Esophagus (tissue), 2 donors: Measurements from ENCODE around the gene GRAMD1B. TPM values are rescaled to one million over a fixed set of nuclear protein-coding genes. Genes with fewer than 3 reads are reported as not detected.

Source experiments
- H3K27ac ChIP-seq, 2 donors: one replicate each; pipeline ENCODE4 v1.5.1; 2013; ENCODE audit warnings: low read depth in 2 of 2, mild to moderate bottlenecking in 2 of 2, inconsistent platforms in 1 of 2, low read length in 1 of 2, moderate library complexity in 1 of 2
- H3K27me3 ChIP-seq, 2 donors: one replicate each; pipeline ENCODE4 v1.6.1; 2013; ENCODE audit warnings: low read length in 2 of 2, control low read depth in 1 of 2, mild to moderate bottlenecking in 1 of 2; ENCODE audit not compliant: insufficient read depth in 2 of 2, control insufficient read depth in 1 of 2
- H3K36me3 ChIP-seq, 2 donors: one replicate each; pipeline ENCODE4 v1.6.1; 2013; ENCODE audit warnings: low read length in 1 of 2; ENCODE audit not compliant: control insufficient read depth in 2 of 2, insufficient read depth in 2 of 2
- H3K4me1 ChIP-seq, 2 donors: one replicate each; pipeline ENCODE4 v1.6.1; 2013; ENCODE audit warnings: low read length in 1 of 2; ENCODE audit not compliant: control insufficient read depth in 2 of 2, insufficient read depth in 2 of 2
- H3K4me3 ChIP-seq, 2 donors: one replicate each; pipeline ENCODE4 v1.5.1; 2013; ENCODE audit warnings: low read length in 2 of 2, mild to moderate bottlenecking in 2 of 2, low read depth in 1 of 2, moderate library complexity in 1 of 2
- H3K9me3 ChIP-seq, 2 donors: one replicate each; pipeline ENCODE4 v1.6.1; 2013; ENCODE audit warnings: mild to moderate bottlenecking in 2 of 2, low read depth in 1 of 2, low read length in 1 of 2, moderate library complexity in 1 of 2; ENCODE audit not compliant: control insufficient read depth in 2 of 2, insufficient read depth in 1 of 2
- WGBS, 2 donors: extraction: QIAGEN DNeasy Blood & Tissue Kit; methylation state at CpG; one replicate each; pipeline ENCODE4 v1.1.7; 2013; 5-methylcytosine and 5-hydroxymethylcytosine counted together
- polyA plus RNA-seq, 2 donors: library from polyadenylated mRNA; stranded (reverse); fragments of 200-250 nt; gene quantifications; one replicate each; pipeline ENCODE4 v1.2.3, GENCODE V29; 2013
- donor health status: healthy with polysubstance abuse.
- donor health status: Bipolar disorder and iron deficiency.

GRAMD1B gene
- polyA plus RNA-seq, 2 donors, result 0.26 to 0.37 TPM

- no peaks in the 10 kb centered on the region for H3K9me3 ChIP-seq
- no peaks in the 10 kb centered on the region for H3K36me3 ChIP-seq
- no peaks in the 10 kb centered on the region for H3K27me3 ChIP-seq
- 57 to 69% methylated on average over 3 of the region's 3 CpGs for WGBS, 2 donors
- no peaks in the 10 kb centered on the region for H3K4me1 ChIP-seq
- H3K4me3 ChIP-seq, result no peak overlapping the region
- H3K27ac ChIP-seq, result no peak overlapping the region
Observed at GRCh38 chr11:123481640-123482039, 51.6 kb downstream of the GRAMD1B start.

- H3K9me3 ChIP-seq, result no peaks in the 10 kb centered on the region
- no peaks in the 10 kb centered on the region for H3K36me3 ChIP-seq
- no peaks in the 10 kb centered on the region for H3K4me1 ChIP-seq
- WGBS, 2 donors, result 89 to 91% methylated on average over 6 of the region's 6 CpGs
- no peak overlapping the region for H3K4me3 ChIP-seq
- no peak overlapping the region for H3K27ac ChIP-seq
- H3K27me3 ChIP-seq, result no peaks in the 10 kb centered on the region
Observed at GRCh38 chr11:123482218-123482617, 52.1 kb downstream of the GRAMD1B start.

- 65 to 67% methylated on average over 8 of the region's 8 CpGs for WGBS, 2 donors
- H3K27me3 ChIP-seq, result no peaks in the 10 kb centered on the region
- H3K9me3 ChIP-seq, result no peaks in the 10 kb centered on the region
- no peaks in the 10 kb centered on the region for H3K36me3 ChIP-seq
- no peaks in the 10 kb centered on the region for H3K4me1 ChIP-seq
- no peak overlapping the region for H3K27ac ChIP-seq
- no peak overlapping the region for H3K4me3 ChIP-seq
Observed at GRCh38 chr11:123483058-123483457, 53.0 kb downstream of the GRAMD1B start.

GRCh38 chr11:123483466-123483865, 53.4 kb downstream of the GRAMD1B start:
- no peaks in the 10 kb centered on the region for H3K27me3 ChIP-seq
- no peaks in the 10 kb centered on the region for H3K4me1 ChIP-seq
- 80 to 87% methylated on average over 4 of the region's 4 CpGs for WGBS, 2 donors
- no peak overlapping the region for H3K27ac ChIP-seq
- no peak overlapping the region for H3K4me3 ChIP-seq
- no peaks in the 10 kb centered on the region for H3K36me3 ChIP-seq
- H3K9me3 ChIP-seq, result no peaks in the 10 kb centered on the region

GRCh38 chr11:123484448-123484847, 54.4 kb downstream of the GRAMD1B start:
- Histone ChIP-seq H3K36me3 (no peaks in the 10 kb centered on the region), H3K27ac (no peak overlapping the region), H3K4me3 (no peak overlapping the region), H3K9me3 (no peaks in the 10 kb centered on the region), H3K4me1 (no peaks in the 10 kb centered on the region), H3K27me3 (no peaks in the 10 kb centered on the region)
- WGBS, 2 donors, result 79 to 84% methylated on average over 8 of the region's 8 CpGs

- no peak overlapping the region for H3K27ac ChIP-seq
- no peaks in the 10 kb centered on the region for H3K27me3 ChIP-seq
- no peaks in the 10 kb centered on the region for H3K36me3 ChIP-seq
- WGBS, 2 donors, result 84 to 86% methylated on average over 8 of the region's 8 CpGs
- no peaks in the 10 kb centered on the region for H3K4me1 ChIP-seq
- no peaks in the 10 kb centered on the region for H3K9me3 ChIP-seq
- H3K4me3 ChIP-seq, result no peak overlapping the region
Observed at GRCh38 chr11:123487157-123487744, 57.2 kb downstream of the GRAMD1B start.

GRCh38 chr11:123490527-123490926, 60.5 kb downstream of the GRAMD1B start:
- no peaks in the 10 kb centered on the region for H3K36me3 ChIP-seq
- H3K4me1 ChIP-seq, result no peaks in the 10 kb centered on the region
- H3K9me3 ChIP-seq, result no peaks in the 10 kb centered on the region
- no peak overlapping the region for H3K4me3 ChIP-seq
- WGBS, 2 donors, result 97 to 98% methylated on average over 2 of the region's 2 CpGs
- H3K27ac ChIP-seq, result no peak overlapping the region
- no peaks in the 10 kb centered on the region for H3K27me3 ChIP-seq

- 68 to 83% methylated on average over 3 of the region's 3 CpGs for WGBS, 2 donors
- Histone ChIP-seq H3K9me3 (no peaks in the 10 kb centered on the region), H3K4me1 (no peaks in the 10 kb centered on the region), H3K27me3 (no peaks in the 10 kb centered on the region), H3K27ac (no peak overlapping the region), H3K36me3 (no peaks in the 10 kb centered on the region), H3K4me3 (no peak overlapping the region)
Observed at GRCh38 chr11:123491241-123491640, 61.2 kb downstream of the GRAMD1B start.

- H3K27me3 ChIP-seq, result peaks cover 0 to 2% of the 10 kb centered on the region in 2 donors
- no peaks in the 10 kb centered on the region for H3K9me3 ChIP-seq
- no peak overlapping the region for H3K27ac ChIP-seq
- H3K4me3 ChIP-seq, result no peak overlapping the region
- 76 to 83% methylated on average over 5 of the region's 5 CpGs for WGBS, 2 donors
- no peaks in the 10 kb centered on the region for H3K36me3 ChIP-seq
- H3K4me1 ChIP-seq, result no peaks in the 10 kb centered on the region
Observed at GRCh38 chr11:123493349-123494063, 63.4 kb downstream of the GRAMD1B start.
